Esophagus squamous epithelium (tissue), 5 donors: Measurements from ENCODE around the gene CD247. TPM values are rescaled to one million over a fixed set of nuclear protein-coding genes. Genes with fewer than 3 reads are reported as not detected.

Source experiments
- DNase-seq: peaks from one replicate; lab custom pipeline; 2025; lab: John Stamatoyannopoulos, UW
- H3K27ac ChIP-seq, 4 donors: fragments of 200-600 bp; sonication (generic); one replicate each; pipeline ENCODE4 v1.5.1; 2016 to 2019; ENCODE audit warnings: mild to moderate bottlenecking in 1 of 4
- H3K27me3 ChIP-seq, 4 donors: fragments of 200-600 bp; sonication (generic); 1 replicate in 3 of 4; 2 replicates in 1 of 4; pipeline versions ENCODE4 v1.5.1 to v1.6.0; 2017 to 2021; ENCODE audit warnings: antibody characterized with exemption in 1 of 4
- H3K36me3 ChIP-seq, 3 donors: fragments of 200-600 bp; sonication (generic); one replicate each; pipeline ENCODE4 v1.5.1; 2016 to 2019
- H3K4me1 ChIP-seq, 3 donors: fragments of 200-600 bp; sonication (generic); one replicate each; pipeline ENCODE4 v1.5.1; 2017 to 2019
- H3K4me3 ChIP-seq, 4 donors: fragments of 200-600 bp; sonication (generic); 1 replicate in 3 of 4; 2 replicates in 1 of 4; pipeline ENCODE4 v1.5.1; 2016 to 2019; ENCODE audit warnings: mild to moderate bottlenecking in 2 of 4, moderate library complexity in 1 of 4
- H3K9me3 ChIP-seq, 3 donors: fragments of 200-600 bp; sonication (generic); one replicate each; pipeline ENCODE4 v1.5.1; 2016 to 2019
- CTCF ChIP-seq, 6 experiments: fragments of 450-650 bp in 4 of 6; fragments of 200-600 bp in 2 of 6; sonication (generic) in 2 of 6; IDR thresholded peaks; one replicate each; pipeline ENCODE4 v1.5.1; 2016 to 2019; ENCODE audit warnings: antibody characterized with exemption in 6 of 6, mild to moderate bottlenecking in 4 of 6, moderate library complexity in 4 of 6
- POLR2A ChIP-seq, 4 donors: fragments of 450-650 bp; IDR thresholded peaks; one replicate each; pipeline ENCODE4 v1.6.1; 2017; ENCODE audit warnings: antibody characterized with exemption in 4 of 4, mild to moderate bottlenecking in 4 of 4, moderate library complexity in 3 of 4
- WGBS, 2 donors: methylation state at CpG; one replicate each; pipeline ENCODE4 v1.1.5; 2018; 5-methylcytosine and 5-hydroxymethylcytosine counted together
- intact Hi-C: fragments of 100-400 bp; cut with DNase I; formaldehyde crosslinking; loops from one replicate; pipeline ENCODE4 v1.15.0; 2022
- total RNA-seq, 4 donors: library from RNA; depleted of rRNA; stranded (reverse); fragments of >200 nt; gene quantifications; one replicate each; pipeline ENCODE4 v1.1.0, GENCODE V29; 2016
- donor health status: DM: yes; HTN: yes; CAD: no.

Gene CD247
- total RNA-seq, 4 donors from 2014 or later: 0.68 to 3.5 (median 3.1) TPM

- H3K27ac ChIP-seq: no peak overlapping the region
- H3K4me1 ChIP-seq: peaks cover 10 to 45% (median 10%) of the 10 kb centered on the region in 3 donors
- TF ChIP-seq CTCF (IDR thresholded peaks at IDR 0.05) (no peak), POLR2A (IDR thresholded peaks at IDR 0.05) (no peak)
- no peaks in the 10 kb centered on the region for H3K36me3 ChIP-seq
- H3K9me3 ChIP-seq: no peaks in the 10 kb centered on the region
- H3K4me3 ChIP-seq: no peak overlapping the region
- DNase-seq: no peak
- WGBS, 2 donors: 80 to 83% methylated on average over 3 to 6 of the region's 8 CpGs
- intact Hi-C loops: no loop called here
- no peaks in the 10 kb centered on the region for H3K27me3 ChIP-seq
Measured at GRCh38 chr1:167431909-167432650, 86.2 kb downstream of the CD247 start.

GRCh38 chr1:167431261-167431908 is 86.9 kb downstream of the CD247 start:
- Histone ChIP-seq H3K4me1 (peaks cover 10 to 45% (median 10%) of the 10 kb centered on the region in 3 donors), H3K4me3 (no peak overlapping the region), H3K27me3 (no peaks in the 10 kb centered on the region), H3K9me3 (no peaks in the 10 kb centered on the region), H3K27ac (peak overlapping the region; percentile 56 to 76 (median 66)), H3K36me3 (no peaks in the 10 kb centered on the region)
- intact Hi-C loops: no loop called here
- 83 to 84% methylated on average over 6 to 13 of the region's 14 CpGs for WGBS, 2 donors
- TF ChIP-seq POLR2A (IDR thresholded peaks at IDR 0.05) (no peak), CTCF (IDR thresholded peaks at IDR 0.05) (no peak)
- no peak for DNase-seq

- no peak overlapping the region for H3K4me3 ChIP-seq
- no peaks in the 10 kb centered on the region for H3K27me3 ChIP-seq
- intact Hi-C loops: no loop called here
Measured at GRCh38 chr1:167430849-167431242, 87.5 kb downstream of the CD247 start.

GRCh38 chr1:167430134-167430848 is 88.0 kb downstream of the CD247 start:
- 63 to 68% methylated on average over 13 to 16 of the region's 17 CpGs for WGBS, 2 donors
- no peak for DNase-seq
- H3K9me3 ChIP-seq: no peaks in the 10 kb centered on the region
- no peak overlapping the region for H3K4me3 ChIP-seq
- peak overlapping the region in 3 of 4 donors; percentile 57 to 76 (median 74) for H3K27ac ChIP-seq
- peaks cover 10 to 50% (median 10%) of the 10 kb centered on the region in 3 donors for H3K4me1 ChIP-seq
- no peaks in the 10 kb centered on the region for H3K36me3 ChIP-seq
- TF ChIP-seq POLR2A (IDR thresholded peaks at IDR 0.05) (no peak), CTCF (IDR thresholded peaks at IDR 0.05) (no peak)
- intact Hi-C loops: no loop called here
- H3K27me3 ChIP-seq: no peaks in the 10 kb centered on the region

More at GRCh38 chr1:167430849-167431242, 87.5 kb downstream of the CD247 start:
- H3K4me1 ChIP-seq: peaks cover 10 to 45% (median 10%) of the 10 kb centered on the region in 3 donors
- no peaks in the 10 kb centered on the region for H3K36me3 ChIP-seq
- DNase-seq: no peak
- WGBS, 2 donors: 68 to 78% methylated on average over 8 of the region's 10 CpGs
- TF ChIP-seq CTCF (IDR thresholded peaks at IDR 0.05) (no peak), POLR2A (IDR thresholded peaks at IDR 0.05) (no peak)
- no peaks in the 10 kb centered on the region for H3K9me3 ChIP-seq
- H3K27ac ChIP-seq: peak overlapping the region; percentile 56 to 76 (median 66)
